T-helper 2 cell treated with Interferon-gamma antibody and Interleukin-4, amounts not matched to agents 100 ng/mL and 5 ng/mL, for 36 hours (primary cell): ENCODE results near the gene CNIH2. TPM values are rescaled to one million over a fixed set of nuclear protein-coding genes. Genes with fewer than 3 reads are reported as not detected.
"Not testable (repeated sequence)": the region's sequence is repeated elsewhere in the genome, so short reads cannot be mapped to it uniquely, and the experiment has no call there.

ENCODE experiments used
- intact Hi-C: fragments of 100-400 bp; cut with micrococcal nuclease; formaldehyde crosslinking; loops from one replicate; pipeline ENCODE4 v1.15.1; 2023
- total RNA-seq: library from RNA; stranded (reverse); gene quantifications from 2 replicates; pipeline ENCODE4 v1.2.3, GENCODE V29; 2022

Gene CNIH2
- total RNA-seq, result 1.5 and 1.6 TPM in 2 replicates

- intact Hi-C loops, result no loop called here
These were observed at the start of gene CNIH2 for GRCh38 chr11:66277471-66278362. CNIH2 (plus strand) TSS chr11:66278175; CDS start chr11:66278457, 282 bp downstream.

- intact Hi-C loops, result no loop called here
These were observed 49.5 kb upstream of the CNIH2 start for GRCh38 chr11:66228521-66228920.

- intact Hi-C loops, result no loop called here
These were observed 47.8 kb upstream of the CNIH2 start for GRCh38 chr11:66230156-66230555.

- intact Hi-C loops, result no loop called here
These were observed 47.0 kb upstream of the CNIH2 start for GRCh38 chr11:66230978-66231377.

GRCh38 chr11:66231561-66231960 is 46.4 kb upstream of the CNIH2 start:
- intact Hi-C loops, result no loop called here

- intact Hi-C loops, result no loop called here
These were observed 45.2 kb upstream of the CNIH2 start for GRCh38 chr11:66232769-66233168.

GRCh38 chr11:66233301-66233700 is 44.7 kb upstream of the CNIH2 start:
- intact Hi-C loops, result no loop called here

- intact Hi-C loops, result no loop called here
These were observed 42.8 kb upstream of the CNIH2 start for GRCh38 chr11:66235141-66235540.

- intact Hi-C loops, result no loop called here
These were observed 40.1 kb upstream of the CNIH2 start for GRCh38 chr11:66237867-66238266.

- intact Hi-C loops, result no loop called here
These were observed 39.1 kb upstream of the CNIH2 start for GRCh38 chr11:66238786-66239413.

GRCh38 chr11:66239511-66239910 is 38.5 kb upstream of the CNIH2 start:
- intact Hi-C loops, result no loop called here

GRCh38 chr11:66239998-66240780 is 37.8 kb upstream of the CNIH2 start:
- intact Hi-C loops, result no loop called here

- intact Hi-C loops, result no loop called here
These were observed 37.2 kb upstream of the CNIH2 start for GRCh38 chr11:66240781-66241136.

- intact Hi-C loops, result no loop called here
These were observed 35.7 kb upstream of the CNIH2 start for GRCh38 chr11:66242095-66242765.

- intact Hi-C loops, result no loop called here
These were observed 34.0 kb upstream of the CNIH2 start for GRCh38 chr11:66243782-66244535.

GRCh38 chr11:66247295-66247694 is 30.7 kb upstream of the CNIH2 start:
- intact Hi-C loops, result no loop called here

GRCh38 chr11:66247801-66248200 is 30.2 kb upstream of the CNIH2 start:
- intact Hi-C loops, result no loop called here

- intact Hi-C loops, result no loop called here
These were observed 29.1 kb upstream of the CNIH2 start for GRCh38 chr11:66248903-66249302.

- intact Hi-C loops, result no loop called here
These were observed 26.2 kb upstream of the CNIH2 start for GRCh38 chr11:66251809-66252208.

- intact Hi-C loops, result not testable (repeated sequence)
These were observed 24.9 kb upstream of the CNIH2 start for GRCh38 chr11:66253081-66253480.

GRCh38 chr11:66258473-66258893 is 19.5 kb upstream of the CNIH2 start:
- intact Hi-C loops, result no loop called here
